ENCODE results near the gene ALX3.
A peak's percentile ranks its signal among the peaks of the same experiment; 100 is the strongest.

Gene ALX3

DNA sequence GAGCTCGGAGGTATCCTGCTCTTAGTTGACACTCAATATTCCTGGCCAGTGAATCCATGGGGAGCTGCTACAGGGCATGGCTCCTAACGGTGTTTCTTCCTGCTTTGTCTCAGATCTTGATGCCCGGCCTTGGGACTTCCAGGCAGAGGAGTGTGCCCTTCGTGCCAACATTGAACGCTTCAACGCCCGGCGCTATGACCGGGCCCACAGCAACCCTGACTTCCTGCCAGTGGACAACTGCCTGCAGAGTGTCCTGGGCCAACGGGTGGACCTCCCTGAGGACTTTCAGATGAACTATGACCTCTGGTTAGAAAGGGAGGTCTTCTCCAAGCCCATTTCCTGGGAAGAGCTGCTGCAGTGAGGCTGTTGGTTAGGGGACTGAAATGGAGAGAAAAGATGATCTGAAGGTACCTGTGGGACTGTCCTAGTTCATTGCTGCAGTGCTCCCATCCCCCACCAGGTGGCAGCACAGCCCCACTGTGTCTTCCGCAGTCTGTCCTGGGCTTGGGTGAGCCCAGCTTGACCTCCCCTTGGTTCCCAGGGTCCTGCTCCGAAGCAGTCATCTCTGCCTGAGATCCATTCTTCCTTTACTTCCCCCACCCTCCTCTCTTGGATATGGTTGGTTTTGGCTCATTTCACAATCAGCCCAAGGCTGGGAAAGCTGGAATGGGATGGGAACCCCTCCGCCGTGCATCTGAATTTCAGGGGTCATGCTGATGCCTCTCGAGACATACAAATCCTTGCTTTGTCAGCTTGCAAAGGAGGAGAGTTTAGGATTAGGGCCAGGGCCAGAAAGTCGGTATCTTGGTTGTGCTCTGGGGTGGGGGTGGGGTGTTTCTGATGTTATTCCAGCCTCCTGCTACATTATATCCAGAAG, 16.7 kb downstream of the ALX3 start:
- no peak overlapping the region for H3K4me3 ChIP-seq (ENCODE audit: low read depth, low read length)
- TF ChIP-seq, protein P1, sequence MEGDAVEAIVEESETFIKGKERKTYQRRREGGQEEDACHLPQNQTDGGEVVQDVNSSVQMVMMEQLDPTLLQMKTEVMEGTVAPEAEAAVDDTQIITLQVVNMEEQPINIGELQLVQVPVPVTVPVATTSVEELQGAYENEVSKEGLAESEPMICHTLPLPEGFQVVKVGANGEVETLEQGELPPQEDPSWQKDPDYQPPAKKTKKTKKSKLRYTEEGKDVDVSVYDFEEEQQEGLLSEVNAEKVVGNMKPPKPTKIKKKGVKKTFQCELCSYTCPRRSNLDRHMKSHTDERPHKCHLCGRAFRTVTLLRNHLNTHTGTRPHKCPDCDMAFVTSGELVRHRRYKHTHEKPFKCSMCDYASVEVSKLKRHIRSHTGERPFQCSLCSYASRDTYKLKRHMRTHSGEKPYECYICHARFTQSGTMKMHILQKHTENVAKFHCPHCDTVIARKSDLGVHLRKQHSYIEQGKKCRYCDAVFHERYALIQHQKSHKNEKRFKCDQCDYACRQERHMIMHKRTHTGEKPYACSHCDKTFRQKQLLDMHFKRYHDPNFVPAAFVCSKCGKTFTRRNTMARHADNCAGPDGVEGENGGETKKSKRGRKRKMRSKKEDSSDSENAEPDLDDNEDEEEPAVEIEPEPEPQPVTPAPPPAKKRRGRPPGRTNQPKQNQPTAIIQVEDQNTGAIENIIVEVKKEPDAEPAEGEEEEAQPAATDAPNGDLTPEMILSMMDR (IDR thresholded peaks at IDR 0.05; ENCODE audit: low read depth, low read length), result peak; percentile 96

DNA sequence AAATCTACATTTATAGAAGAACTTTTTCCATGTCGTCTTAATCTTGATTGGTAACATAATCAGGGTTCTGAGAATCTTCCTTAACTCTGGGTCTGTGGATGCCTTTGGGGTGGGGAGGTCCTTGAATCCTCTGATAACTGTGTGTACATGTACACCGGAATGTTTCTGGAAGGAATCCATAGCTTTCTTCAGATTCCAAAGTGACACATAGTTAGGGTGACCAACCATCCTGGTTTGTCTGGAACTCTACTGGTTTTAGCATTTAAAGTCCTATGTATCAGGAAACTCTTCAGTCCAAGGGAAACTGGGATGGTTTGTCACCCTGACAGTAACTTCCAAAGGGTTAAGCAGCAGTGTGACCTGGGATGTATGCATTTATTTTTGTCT, 19.2 kb downstream of the ALX3 start:
- no peak overlapping the region for H3K4me3 ChIP-seq (ENCODE audit: low read depth, low read length)
- TF ChIP-seq, protein P1 (IDR thresholded peaks at IDR 0.05; ENCODE audit: low read depth, low read length), result no peak

DNA sequence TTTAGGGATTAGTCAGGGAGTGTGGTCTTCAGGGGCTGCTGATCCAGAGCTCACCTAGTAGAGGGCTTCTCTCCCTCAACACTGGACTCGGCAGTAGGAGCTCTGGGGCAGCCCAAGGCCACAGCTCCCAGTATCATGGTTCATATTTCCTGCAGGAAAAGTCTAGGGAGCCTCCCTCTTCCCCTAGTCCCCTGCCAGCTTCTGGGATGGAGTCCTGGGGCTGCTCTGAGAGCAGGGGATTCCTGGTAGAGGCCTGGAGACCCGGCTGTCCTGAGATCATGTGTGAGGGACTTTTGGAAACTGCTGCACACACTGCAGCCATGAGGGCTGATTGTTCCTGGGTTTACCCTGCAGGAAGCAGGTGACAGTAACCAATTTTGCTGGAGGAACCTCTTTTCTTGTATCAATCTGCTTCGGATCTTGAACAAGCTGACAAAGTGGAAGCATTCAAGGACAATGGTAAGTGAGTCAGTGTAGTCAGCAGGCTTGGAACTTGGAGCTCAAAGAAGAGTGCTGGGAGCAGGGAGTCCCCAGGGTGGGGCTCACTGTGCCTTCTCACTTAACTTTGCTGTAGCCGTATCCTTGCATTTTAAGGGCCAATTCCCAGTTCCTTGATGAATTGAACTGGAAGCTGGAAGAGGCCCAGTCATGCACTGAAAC, 19.7 kb downstream of the ALX3 start:
- H3K4me3 ChIP-seq (ENCODE audit: low read depth, low read length), result no peak overlapping the region
- TF ChIP-seq, protein P1 (IDR thresholded peaks at IDR 0.05; ENCODE audit: low read depth, low read length), result no peak

DNA sequence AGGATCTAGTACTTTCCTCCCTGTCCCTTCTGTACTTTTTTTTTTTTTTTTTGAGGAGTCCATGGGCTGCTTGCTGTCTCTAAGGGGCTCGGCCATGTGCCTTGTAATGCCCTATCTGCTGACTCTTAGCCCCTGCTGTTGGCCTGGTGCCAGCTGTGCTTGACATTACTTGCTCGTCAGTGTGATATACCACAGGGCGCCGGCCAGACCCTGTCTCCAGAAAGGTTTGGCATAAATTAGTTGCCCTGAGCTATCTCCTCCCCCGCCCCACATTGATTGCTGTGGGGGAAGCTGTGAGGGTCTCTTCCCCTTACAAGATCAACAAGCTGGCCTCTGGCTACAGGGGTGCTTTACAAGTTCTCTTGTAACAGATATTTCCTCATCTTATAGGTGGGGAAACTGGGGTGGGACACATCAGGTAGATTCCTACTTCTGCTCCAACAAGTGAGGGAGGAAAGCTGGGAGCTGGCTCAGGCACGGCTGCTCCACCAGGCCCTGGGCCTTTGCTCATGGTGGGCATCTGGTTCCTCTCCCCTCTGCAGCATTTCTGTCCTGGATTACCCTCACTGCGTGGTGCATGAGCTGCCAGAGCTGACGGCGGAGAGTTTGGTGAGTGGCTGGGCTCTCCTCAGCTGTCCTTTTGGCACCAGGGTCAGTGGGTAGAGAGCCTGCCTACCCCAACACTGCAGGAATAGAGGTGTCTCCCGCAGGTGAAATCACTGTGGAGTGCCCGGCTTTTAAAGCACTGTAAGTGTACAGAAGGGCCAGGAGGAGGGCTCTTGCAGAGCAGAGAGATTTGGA, 20.5 kb downstream of the ALX3 start:
- TF ChIP-seq, protein P1 (IDR thresholded peaks at IDR 0.05; ENCODE audit: low read depth, low read length), result no peak
- H3K4me3 ChIP-seq (ENCODE audit: low read depth, low read length), result no peak overlapping the region

DNA sequence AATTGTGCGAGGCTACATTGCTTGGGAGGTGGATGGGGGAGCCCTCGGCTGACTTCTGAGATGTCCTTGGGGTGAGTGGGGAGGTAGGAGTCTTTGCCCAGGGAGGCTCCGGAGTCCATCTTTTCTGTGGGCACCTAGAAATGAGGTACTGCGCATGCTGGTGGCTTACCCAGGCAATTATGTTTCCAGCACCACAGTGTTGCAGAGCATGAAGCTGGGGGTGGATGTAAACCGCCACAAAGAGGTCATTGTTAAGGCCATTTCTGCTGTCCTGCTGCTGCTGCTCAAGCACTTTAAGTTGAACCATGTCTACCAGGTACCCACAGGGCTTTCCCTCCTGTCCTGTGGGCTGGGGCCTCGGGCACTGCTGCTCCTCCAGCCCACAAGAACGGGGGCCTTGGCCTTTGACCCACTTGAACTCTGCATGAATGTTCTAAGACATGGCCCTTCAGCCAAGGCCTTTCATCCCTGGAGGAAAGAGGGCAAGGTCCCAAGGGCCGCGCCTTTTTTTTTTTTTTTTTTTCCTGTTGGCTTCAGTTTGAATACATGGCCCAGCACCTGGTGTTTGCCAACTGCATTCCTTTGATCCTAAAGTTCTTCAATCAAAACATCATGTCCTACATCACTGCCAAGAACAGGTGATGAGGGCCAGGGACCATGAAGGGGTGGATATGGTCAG, 21.4 kb downstream of the ALX3 start:
- TF ChIP-seq, protein P1 (IDR thresholded peaks at IDR 0.05; ENCODE audit: low read depth, low read length), result no peak
- H3K4me3 ChIP-seq (ENCODE audit: low read depth, low read length), result no peak overlapping the region

DNA sequence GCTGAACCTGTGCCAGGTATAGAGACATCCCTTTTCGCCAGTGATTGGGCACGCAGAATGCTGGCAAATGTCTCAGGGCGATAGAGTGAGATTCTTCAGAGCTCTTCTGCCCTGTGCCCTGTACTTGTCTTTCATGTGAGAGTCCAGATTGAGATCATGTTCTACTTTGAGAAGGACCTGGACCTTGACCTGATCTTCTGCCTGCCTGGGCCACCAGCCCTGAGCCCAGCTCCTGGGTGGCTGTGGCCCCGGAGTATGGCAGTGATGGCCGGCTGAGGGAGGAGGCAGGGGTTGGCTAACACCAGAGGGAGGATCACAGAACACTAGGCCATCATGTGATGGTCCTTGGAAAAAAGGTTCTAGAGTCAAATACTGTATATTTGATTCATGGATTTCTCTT, 22.2 kb downstream of the ALX3 start:
- no peak overlapping the region for H3K4me3 ChIP-seq (ENCODE audit: low read depth, low read length)
- TF ChIP-seq, protein P1 (IDR thresholded peaks at IDR 0.05; ENCODE audit: low read depth, low read length), result no peak
